Transverse colon (tissue), 4 donors: ENCODE results near the gene ILKAP.

Experiments
- EP300 ChIP-seq: sonication (generic); formaldehyde crosslinking; IDR thresholded peaks from one replicate; pipeline ENCODE4 v1.6.1; 2017; ENCODE audit warnings: antibody characterized with exemption, low read depth
- POLR2AphosphoS5 ChIP-seq, 3 donors: sonication (generic); formaldehyde crosslinking; IDR thresholded peaks; one replicate each; pipeline ENCODE4 v1.6.1; 2016; ENCODE audit warnings: antibody characterized with exemption in 3 of 3
- TF ChIP-seq, protein P1 (sequence below), 5 experiments: fragments of 200-600 bp in 3 of 5; fragments of 450-650 bp in 2 of 5; sonication (generic) in 3 of 5; IDR thresholded peaks; 1 replicate in 2 of 5; 2 replicates in 3 of 5; pipeline ENCODE4 v1.5.1; 2016 to 2017; ENCODE audit warnings: antibody characterized with exemption in 5 of 5, inconsistent platforms in 3 of 5, mild to moderate bottlenecking in 2 of 5, moderate library complexity in 1 of 5

DNA sequence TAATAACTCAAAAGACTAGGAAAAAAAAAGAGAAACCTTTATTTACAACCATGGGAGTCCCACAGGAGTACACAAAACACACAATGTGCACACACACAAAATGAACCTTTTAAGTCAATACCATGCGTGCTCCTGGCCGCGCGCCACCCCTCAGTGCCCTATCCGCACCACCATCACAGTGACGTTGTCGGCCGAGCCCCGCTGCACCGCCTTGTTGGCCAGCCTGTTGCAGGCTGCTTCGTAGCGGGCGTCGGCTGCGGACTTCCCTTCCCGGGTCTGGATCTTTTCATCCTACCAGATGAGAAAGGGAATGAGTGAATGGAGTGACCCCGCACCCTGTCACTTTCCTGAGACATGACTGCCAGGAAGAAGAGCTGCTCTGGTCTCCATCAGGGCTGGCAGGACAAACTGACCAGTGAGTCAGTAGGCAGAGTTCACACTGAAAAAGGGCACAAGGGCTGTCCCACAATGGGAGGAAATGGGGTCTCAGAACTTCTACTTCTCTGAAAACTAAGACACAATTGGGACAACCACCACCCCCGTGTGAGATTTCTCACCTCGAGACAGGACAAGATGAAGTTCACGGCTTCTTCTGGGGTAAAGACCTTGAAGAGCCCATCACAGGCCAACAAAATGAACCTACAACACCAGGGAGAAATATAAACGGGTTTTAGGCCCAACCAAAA is 33.0 kb downstream of the ILKAP start:
- TF ChIP-seq, protein P1, sequence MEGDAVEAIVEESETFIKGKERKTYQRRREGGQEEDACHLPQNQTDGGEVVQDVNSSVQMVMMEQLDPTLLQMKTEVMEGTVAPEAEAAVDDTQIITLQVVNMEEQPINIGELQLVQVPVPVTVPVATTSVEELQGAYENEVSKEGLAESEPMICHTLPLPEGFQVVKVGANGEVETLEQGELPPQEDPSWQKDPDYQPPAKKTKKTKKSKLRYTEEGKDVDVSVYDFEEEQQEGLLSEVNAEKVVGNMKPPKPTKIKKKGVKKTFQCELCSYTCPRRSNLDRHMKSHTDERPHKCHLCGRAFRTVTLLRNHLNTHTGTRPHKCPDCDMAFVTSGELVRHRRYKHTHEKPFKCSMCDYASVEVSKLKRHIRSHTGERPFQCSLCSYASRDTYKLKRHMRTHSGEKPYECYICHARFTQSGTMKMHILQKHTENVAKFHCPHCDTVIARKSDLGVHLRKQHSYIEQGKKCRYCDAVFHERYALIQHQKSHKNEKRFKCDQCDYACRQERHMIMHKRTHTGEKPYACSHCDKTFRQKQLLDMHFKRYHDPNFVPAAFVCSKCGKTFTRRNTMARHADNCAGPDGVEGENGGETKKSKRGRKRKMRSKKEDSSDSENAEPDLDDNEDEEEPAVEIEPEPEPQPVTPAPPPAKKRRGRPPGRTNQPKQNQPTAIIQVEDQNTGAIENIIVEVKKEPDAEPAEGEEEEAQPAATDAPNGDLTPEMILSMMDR (IDR thresholded peaks at IDR 0.05): no peak
- TF ChIP-seq POLR2AphosphoS5 (IDR thresholded peaks at IDR 0.05) (no peak), EP300 (no peak)
